ENCODE results near the gene LOXL3. TPM values are rescaled to one million over a fixed set of nuclear protein-coding genes. Genes with fewer than 3 reads are reported as not detected.

Gene LOXL3
- total RNA-seq, 4 donors from 2014 or later, result 0.98 to 5.6 (median 2.2) TPM

DNA sequence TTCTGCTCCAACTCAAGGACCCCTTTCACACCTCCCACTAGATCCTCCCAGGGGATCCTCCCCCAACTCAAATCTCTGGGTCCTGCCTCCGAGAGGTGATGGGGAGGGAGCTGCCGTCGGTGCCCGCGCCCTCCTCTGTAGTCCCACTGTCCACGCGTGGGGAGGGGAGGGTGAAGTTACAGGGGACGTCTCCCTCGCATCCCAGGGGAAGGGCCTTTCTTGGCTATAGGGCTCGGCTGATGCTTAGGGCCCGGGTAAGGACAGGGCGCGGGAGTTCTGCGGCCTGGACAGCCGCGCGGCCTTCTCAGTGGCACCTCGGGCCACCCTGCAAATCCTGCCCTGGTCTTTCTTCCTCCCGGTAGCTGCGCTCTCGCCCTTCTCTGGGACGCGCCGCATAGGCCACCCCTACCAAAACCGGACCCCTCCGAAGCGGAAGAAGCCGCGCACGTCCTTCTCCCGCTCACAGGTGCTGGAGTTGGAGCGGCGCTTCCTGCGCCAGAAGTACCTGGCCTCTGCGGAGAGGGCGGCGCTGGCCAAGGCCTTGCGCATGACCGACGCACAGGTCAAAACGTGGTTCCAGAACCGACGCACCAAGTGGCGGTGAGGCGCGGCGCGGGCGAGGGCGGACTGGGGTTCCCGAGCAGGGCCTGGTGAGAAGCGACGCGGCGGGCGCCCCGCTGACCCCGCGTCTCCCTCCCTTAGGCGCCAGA lies 38.3 kb downstream of the LOXL3 start:
- 5 to 6% methylated on average over 18 to 23 of the region's 60 CpGs for WGBS, 2 donors
- intact Hi-C loops (cut with DNase I), result no loop called here
- peak in 1 of 2 donors; percentile 23 for DNase-seq
- peaks cover 53% of the 10 kb centered on the region for H3K27me3 ChIP-seq
- H3K4me1 ChIP-seq, result peaks cover 7 to 26% of the 10 kb centered on the region in 2 donors
- no peak overlapping the region for H3K27ac ChIP-seq
- TF ChIP-seq POLR2A (IDR thresholded peaks at IDR 0.05), result no peak
- TF ChIP-seq, protein P1, sequence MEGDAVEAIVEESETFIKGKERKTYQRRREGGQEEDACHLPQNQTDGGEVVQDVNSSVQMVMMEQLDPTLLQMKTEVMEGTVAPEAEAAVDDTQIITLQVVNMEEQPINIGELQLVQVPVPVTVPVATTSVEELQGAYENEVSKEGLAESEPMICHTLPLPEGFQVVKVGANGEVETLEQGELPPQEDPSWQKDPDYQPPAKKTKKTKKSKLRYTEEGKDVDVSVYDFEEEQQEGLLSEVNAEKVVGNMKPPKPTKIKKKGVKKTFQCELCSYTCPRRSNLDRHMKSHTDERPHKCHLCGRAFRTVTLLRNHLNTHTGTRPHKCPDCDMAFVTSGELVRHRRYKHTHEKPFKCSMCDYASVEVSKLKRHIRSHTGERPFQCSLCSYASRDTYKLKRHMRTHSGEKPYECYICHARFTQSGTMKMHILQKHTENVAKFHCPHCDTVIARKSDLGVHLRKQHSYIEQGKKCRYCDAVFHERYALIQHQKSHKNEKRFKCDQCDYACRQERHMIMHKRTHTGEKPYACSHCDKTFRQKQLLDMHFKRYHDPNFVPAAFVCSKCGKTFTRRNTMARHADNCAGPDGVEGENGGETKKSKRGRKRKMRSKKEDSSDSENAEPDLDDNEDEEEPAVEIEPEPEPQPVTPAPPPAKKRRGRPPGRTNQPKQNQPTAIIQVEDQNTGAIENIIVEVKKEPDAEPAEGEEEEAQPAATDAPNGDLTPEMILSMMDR (IDR thresholded peaks at IDR 0.05), result no peak
- no peaks in the 10 kb centered on the region for H3K9me3 ChIP-seq
- H3K4me3 ChIP-seq (replicated peaks in 1 of 3), result no peak overlapping the region
- no peaks in the 10 kb centered on the region for H3K36me3 ChIP-seq

DNA sequence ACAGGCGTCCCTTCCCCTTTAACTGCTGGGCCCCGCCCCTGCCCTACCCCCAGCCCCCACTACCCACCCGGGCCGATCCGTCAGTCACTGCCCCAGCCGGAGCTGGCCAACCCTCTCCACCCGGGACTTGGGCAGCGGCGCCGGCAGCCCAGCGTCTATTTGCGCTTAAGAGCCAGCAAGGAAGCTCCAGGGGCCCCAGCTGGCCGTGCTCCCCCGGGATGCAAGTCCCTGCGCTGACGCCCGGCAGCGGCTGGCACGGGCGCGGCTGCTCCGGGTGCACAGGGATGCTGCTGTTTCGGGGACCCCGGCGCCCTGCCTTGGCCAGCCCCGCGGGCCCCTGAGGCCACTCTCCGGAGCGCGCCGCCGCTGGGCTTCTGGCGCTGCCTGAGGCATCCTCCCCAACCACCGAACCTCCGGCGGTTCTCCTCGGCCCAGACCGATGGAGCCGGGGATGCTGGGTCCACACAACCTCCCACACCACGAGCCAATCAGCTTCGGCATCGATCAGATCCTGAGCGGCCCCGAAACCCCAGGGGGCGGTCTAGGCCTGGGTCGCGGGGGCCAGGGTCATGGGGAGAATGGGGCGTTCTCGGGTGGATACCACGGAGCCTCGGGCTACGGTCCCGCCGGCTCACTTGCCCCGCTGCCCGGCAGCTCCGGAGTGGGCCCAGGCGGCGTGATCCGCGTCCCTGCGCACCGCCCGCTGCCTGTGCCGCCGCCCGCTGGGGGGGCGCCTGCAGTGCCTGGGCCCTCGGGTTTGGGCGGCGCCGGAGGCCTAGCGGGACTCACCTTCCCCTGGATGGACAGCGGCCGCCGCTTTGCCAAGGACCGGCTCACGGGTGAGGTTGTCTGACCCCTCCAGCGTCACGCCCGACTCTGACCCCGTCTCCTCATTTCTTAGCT lies 39.1 kb downstream of the LOXL3 start, which contains the start of gene TLX2:
Gene TLX2 (plus strand): TSS at position 83 of the 903 bp plus-strand sequence. CDS start 357 bp downstream, at position 440.
- Histone ChIP-seq H3K9me3 (no peaks in the 10 kb centered on the region), H3K27ac (no peak within 1 kb of the TSS), H3K36me3 (no peaks in the 10 kb centered on the region), H3K27me3 (peaks cover 53% of the 10 kb centered on the region), H3K4me1 (peaks cover 7 to 26% of the 10 kb centered on the region in 2 donors), H3K4me3 (replicated peaks in 1 of 3) (no peak within 1 kb of the TSS)
- intact Hi-C loops (cut with DNase I), result no loop called here
- TF ChIP-seq, protein P1 (IDR thresholded peaks at IDR 0.05), result no peak
- TF ChIP-seq POLR2A (IDR thresholded peaks at IDR 0.05), result no peak
- 9% methylated on average over 10 to 19 of the region's 82 CpGs for whole genome bisulfite sequencing, 2 donors
- DNase-seq, result no peak

DNA sequence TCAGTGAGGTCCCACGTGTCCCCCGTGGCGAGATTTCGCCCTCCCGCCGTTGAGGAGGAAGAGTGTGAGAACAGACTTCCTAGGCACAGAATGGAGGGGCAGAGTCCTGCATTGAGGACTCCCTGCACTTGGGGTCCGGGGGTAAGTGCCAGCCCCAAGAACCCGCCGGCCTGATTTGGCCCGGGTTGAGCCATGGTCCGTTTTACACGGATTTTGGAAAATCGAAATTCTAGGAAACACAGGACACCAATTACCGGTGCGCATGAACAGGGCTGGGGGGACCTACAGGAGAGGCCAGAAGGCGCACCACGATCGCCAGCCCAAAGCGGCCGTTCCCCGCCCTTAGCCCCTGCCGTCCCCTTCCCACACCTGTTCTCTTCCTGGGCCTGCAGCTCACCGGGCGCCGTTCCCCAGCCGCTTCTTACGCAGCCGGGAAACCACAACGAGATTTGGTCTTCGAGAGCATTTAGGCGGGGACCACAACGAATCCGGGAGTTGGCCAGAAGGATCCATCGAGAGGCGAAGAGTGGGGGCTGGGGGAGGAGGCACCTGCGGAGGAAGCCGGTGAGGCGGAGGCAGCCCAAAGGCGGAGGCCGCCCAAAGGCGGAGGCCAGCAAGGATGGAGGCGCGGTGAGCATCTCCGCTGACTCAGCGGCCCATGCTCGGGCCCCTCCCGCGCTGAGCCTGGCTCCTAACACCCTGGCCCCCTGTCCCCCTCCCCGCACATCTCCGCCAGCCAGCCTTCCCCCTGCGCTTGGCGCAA lies 40.0 kb downstream of the LOXL3 start:
- Histone ChIP-seq H3K4me3 (replicated peaks in 1 of 3) (no peak overlapping the region), H3K27ac (no peak overlapping the region), H3K36me3 (no peaks in the 10 kb centered on the region), H3K27me3 (peaks cover 53% of the 10 kb centered on the region), H3K4me1 (peaks cover 7 to 26% of the 10 kb centered on the region in 2 donors), H3K9me3 (no peaks in the 10 kb centered on the region)
- TF ChIP-seq, protein P1 (IDR thresholded peaks at IDR 0.05), result no peak
- TF ChIP-seq POLR2A (IDR thresholded peaks at IDR 0.05), result no peak
- DNase-seq, result no peak
- 4 to 7% methylated on average over 31 to 38 of the region's 52 CpGs for WGBS, 2 donors
- intact Hi-C loops (cut with DNase I), result no loop called here

DNA sequence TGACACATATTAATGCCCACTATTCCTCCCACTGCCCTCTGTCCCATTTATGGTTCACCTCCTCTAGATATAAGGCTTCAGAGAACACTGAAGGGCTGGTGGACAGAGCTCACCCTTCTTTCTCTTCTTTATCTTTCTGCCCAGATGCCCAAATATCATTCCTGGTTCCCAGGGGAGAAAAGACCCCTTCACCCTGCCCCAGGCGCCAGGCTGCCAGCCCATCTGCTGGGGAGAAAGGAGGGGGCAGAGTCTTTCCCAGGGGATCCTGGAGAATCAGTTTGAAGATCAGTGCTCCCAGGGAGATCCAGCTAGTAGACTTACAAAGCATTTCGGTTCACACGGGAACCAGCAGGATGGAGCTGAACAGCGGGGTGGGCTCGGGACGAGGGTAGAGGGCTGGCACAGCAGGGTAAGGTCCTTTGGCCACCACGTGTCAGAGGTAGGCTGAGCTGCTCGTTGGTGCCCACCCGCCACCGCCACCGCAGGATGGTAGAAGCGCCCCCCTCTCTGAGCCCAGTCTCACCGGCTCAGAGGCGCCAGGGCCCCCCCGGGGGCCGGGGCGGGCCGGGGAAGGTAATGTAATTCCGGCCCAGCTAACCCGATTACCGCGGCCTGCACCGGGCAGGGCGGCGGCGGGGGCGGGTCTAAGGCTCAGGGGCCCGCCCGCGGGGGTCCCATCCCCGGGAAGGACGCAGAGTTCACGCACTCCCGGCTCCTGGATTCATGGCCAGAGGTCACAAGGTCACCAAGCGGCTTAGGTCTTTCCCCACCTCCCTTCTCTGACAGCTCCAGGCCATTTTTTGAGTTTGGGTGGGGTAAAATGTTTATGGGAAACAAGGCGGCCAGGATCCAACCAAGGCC lies 40.8 kb downstream of the LOXL3 start:
- no peak overlapping the region for H3K27ac ChIP-seq
- no peaks in the 10 kb centered on the region for H3K9me3 ChIP-seq
- DNase-seq, result no peak
- H3K27me3 ChIP-seq, result peaks cover 53% of the 10 kb centered on the region
- no peak overlapping the region for H3K4me3 ChIP-seq (replicated peaks in 1 of 3)
- H3K36me3 ChIP-seq, result no peaks in the 10 kb centered on the region
- peaks cover 7 to 33% of the 10 kb centered on the region in 2 donors for H3K4me1 ChIP-seq
- intact Hi-C loops (cut with DNase I), result no loop called here
- WGBS, 2 donors, result 3 to 5% methylated on average over 8 to 9 of the region's 36 CpGs
- TF ChIP-seq, protein P1 (IDR thresholded peaks at IDR 0.05), result no peak
- no peak for TF ChIP-seq POLR2A (IDR thresholded peaks at IDR 0.05)

All from thyroid gland (tissue), 4 donors.